ENCODE results near the gene MRPS5.

MRPS5 gene

DNA sequence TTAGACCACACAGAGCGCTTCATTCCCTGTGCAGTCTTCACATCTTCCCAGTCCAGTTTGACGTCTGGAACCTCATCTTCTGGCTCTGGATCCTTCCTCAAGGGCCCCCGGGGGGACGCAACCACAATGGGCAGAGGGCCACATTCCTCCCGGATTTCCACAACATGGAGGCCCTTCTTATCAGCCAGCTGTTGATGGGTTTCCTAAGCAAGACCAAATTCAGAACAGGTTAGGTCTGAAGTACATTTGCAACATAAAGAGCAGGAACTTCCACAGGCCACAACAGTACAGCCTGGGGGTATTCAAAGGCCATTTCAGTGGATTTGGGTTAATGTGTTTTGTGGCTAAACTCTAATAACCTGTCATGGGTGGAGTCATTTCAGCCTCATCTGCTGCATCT, 34.2 kb downstream of the MRPS5 start:
- no peak for DNase-seq

DNA sequence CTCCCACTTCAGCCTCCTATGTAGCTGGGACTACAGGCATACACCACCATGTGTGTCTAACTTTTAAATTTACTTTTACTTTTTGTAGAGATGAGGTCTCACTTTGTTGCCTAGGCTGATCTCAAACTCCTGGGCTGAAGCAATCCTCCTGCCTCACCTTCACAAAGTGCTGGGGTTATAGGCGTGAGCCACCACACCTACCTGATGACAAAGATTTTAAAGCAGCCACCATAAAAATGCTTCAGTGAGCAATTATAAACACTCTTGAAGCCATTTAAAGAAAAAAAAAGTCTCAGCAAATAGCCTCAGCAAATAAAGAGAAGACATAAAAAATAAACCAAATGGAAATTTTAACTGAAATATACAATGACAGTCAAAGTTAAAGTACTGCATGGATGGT, 35.6 kb downstream of the MRPS5 start:
- no peak for DNase-seq

DNA sequence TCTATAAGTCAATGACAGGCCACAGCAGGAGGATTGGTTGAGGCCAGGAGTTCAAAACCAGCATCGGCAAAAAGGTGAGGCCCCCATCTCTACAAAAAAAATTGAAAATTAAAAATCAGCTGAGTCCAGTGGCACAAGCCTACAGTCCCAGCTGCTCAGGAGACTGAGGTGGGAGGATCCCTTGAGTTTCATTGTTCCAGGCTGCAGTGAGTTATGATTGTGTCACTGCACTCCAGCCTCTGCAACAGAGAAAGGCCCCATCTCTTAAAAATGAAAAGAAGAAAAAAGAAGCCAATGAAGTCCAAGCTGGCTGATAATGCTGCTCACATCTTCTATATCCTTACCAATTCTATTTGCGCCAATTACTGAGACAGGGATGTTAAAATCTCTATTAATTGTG, 39.1 kb downstream of the MRPS5 start:
- DNase-seq = no peak

DNA sequence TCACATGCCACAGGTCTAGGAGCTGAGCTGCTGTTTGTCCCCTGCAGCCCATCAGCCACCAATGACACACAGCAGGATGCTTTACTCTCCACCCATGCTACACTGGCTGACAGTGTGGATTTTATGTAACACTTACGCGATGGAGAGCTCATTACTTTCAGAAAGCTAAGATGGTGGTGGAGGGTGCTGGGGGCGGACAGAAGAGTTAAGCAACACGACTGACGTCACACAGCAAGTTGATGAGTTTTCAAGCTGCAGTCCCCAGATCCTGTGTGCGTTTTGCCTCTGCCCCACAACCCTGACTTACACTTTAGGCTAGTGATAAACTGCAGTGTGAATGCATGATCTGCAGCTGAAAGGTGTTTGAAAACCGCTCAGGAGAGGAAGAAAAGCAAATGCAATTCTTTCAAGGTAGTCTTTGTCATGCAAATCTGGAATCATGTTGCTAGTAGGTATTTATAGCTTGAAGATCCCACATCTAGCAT, 42.4 kb downstream of the MRPS5 start:
- no peak for DNase-seq

DNA sequence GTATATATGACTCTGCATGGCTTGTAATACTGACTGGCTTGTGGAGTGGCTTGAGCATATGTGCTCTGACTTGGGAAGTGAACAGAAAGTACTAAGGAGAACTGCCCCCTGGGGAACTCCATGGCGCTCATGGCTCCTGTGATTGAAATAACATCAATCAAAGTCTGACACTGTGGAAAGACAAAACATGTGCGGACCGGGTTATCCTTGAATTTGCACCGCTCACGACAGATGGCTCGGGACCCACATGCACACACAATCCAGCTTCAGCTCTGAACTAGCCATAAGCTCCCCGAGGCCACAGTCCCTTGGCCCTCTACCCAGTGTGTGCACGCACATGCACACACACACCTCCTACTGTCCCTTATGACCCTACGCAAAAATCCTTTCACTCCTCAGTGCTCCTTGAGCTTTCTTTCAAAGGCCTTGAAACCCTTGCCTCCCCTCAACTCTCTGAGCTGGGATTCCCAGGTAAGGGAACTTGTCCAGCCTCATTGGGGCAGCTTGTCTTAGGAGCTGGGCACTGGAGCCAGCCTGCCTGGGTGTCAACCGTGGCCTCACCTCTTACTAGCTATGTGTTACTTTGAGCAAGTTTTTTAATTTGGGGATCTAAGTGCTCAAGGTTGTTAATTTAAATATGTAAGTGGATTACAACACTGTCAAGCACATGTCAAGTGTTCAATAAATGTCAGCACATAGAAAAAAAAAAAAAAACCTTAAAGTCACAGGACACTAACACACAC, 43.6 kb downstream of the MRPS5 start:
- no peak for DNase-seq

DNA sequence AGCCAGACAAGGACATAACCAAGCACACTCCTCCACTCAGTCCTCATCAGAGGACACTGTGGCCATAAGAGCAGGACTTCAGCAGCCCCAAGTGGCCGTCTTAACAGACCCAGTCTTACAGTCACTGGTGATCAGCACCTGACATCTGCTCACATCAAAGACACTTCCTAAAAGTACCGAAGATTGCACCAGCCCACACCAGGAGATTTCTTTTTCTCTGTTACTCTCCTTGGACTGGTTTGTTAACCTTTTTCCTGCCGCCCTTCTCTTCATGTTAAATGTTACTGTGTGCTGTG, 44.1 kb downstream of the MRPS5 start:
- DNase-seq = no peak

DNA sequence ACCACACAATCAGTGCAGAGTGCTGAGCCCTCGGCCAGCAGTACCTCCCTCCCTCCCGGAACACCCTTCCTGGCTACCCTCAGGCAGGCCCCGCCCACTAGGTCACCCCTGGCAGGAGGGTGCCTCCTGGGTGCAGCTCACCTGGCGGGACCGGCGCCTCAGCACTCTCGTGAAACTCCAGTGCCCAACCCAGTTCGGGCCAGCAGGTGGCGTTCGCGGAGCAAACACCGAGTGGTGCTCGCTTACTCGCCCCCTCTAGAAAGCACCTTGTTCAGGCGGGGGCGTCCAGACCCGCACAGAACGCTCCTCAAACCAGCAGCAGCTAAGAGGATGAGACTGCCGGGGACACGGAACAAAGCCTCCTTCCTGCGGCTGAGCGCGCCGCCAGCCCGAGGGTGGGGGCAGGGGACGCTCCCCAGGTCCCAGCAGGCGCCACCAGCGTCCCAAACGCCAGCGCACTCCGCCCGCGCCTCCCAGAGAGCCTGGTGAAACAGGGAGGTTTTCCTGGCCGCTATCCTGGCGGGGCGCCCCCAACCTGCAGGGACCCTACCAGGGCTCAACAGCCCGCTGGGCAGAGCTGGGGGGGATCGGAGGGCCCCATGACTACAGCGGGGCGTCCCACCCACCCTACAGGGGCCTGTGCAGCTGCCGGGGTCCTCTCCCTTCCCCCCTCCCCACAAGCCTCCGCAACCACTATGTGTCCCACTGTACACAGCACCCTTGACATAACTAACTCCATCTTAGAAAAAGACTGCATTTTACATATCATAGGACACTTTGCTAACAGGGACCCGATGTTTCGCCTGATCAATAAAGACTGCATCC, 44.7 kb downstream of the MRPS5 start:
- DNase-seq = peak; percentile 92

DNA sequence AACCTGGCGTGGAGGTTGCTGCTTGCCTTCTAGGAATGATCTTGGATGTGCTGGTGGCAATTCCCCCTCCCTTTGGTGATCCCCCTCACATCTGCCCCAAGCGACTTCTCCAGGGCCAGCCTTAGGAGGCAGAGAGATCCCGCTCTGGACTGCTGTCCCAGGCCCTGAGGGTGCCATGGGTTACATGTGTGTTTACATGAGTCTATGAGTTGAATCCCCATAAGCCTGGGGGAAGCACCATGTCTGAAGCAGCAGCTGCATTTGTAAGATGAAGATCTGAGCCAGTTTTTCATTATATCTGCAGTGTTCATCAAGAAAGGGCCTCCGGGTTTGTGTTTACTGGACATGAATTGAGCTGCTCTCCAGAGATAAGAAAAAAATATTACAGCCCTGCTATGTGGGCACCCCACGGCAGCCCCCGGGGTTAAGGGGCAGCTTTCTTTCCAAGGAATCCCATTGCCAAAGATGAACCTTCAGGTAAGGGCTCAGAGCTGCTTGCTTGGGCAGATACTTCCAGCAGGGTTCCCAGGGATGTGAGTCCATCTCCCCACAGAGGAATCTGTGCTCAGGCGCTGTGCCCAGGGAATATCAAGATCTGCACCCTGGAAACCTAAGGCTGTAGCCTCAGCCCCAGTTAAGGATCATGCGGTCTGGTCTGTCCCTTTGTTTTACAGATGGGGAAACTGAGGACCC, 46.0 kb downstream of the MRPS5 start:
- no peak for DNase-seq

DNA sequence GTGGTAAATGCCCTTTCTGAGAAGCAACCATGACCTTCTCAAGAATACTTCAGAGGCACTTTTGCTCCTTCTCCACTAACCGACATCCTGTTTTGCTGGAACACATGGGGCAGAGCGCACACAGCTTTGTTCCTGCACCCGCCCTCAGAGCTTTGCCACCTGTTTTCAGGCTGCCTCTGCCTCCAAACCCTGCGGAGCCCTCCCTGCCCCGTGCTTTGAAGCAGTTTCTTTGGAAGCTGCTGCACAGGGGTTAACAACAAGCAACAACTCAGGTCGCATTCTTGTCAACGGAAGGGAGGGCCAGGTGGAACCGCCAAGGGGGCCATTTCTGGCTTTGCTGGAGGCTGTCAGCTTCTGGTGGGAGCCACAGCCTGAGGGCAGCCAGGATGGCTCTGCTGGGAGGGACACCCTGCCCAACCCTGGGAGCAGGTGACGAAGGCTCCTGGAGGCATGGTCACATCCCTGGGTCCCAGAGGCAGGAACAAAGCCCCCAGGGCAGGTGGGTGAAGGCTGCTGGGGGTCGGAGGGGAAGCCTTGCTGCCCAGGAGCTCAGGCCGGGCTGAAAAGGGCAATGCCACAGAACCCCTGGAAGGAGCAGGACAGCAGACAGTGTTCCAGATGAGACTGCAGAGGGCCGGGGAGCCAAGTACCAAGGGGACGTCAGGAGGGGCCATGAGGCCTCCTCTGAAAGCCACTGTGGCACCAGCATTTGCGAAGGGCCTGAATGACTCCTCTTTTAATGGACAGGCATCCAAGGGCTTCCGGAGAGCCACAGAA, 46.8 kb downstream of the MRPS5 start:
- DNase-seq = peak; percentile 77

DNA sequence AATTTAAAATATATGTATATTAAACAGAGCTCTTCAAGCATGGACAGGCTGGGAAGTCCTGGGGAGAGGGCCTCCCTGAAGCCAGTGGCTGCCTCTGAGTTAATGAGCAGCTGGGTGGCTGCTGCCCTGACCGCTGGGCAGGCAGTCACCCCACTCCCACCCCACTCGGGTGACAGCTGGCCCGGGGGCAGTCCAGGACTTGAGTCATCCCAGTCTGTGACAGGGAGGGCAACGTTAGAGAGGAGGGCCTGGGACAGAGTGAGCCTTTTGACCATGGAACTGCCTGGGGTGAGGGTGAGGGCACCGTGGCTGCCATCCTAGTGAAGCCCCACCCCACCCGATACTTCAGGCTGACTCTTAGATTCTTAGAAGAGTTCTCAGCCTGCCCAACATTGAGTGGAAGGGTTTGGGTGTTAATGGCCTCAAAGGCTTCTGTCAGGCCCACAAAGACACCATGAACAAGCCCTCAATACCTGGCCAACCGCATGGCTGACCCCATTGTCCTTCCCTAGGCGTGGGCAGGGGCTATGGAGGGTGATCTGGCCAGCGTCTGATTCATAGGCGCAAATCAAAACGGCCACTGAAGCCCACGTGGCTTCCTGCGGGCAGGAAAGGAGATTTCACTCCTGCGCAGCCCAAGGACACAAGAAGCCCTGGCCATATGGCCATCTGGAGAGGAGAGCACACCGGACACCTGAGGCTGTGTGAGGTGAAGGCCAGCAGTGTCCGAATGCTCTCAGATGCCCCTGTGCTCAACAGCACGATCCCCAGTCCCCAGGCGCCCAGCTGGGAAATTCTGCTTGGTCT, 47.5 kb downstream of the MRPS5 start:
- no peak for DNase-seq

DNA sequence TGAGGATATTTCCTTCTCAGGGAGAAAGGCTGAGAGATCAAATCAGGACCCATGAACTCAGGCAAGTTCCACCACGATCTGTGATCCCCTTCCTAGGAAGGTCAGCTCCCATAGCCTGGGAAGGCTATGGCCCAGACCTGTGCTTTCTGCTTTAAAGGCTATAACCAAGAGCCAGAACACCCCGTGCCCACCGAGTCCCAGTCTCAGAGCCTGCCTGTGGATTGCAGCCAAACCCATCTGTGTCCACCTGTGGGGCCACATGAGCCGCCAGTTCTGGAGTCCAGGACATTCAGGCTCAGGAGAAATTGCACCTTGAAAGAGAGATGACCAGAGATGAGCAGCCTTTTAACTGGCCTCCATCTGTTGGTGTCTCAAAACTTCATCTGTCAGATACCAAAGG, 49.2 kb downstream of the MRPS5 start:
- no peak for DNase-seq

DNA sequence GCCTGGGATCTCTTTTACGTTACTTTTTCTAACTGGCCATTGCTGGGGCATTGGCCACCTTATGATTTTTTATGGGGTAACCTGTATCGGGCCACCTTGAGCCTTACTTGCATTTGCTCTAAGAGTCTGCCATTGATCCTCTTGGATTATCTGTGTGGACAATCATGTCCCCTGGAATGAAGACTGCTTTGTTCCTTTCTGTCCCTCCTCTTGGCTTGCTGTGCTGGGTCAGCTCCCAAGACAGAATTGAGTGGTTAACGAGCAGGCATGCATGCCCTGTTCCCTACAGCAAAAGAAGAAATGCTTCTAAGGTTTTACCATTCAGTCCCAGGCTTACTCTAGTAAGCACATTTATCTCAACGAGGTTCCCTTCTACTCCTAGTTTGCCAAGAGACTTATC, 49.8 kb downstream of the MRPS5 start:
- DNase-seq = no peak

DNA sequence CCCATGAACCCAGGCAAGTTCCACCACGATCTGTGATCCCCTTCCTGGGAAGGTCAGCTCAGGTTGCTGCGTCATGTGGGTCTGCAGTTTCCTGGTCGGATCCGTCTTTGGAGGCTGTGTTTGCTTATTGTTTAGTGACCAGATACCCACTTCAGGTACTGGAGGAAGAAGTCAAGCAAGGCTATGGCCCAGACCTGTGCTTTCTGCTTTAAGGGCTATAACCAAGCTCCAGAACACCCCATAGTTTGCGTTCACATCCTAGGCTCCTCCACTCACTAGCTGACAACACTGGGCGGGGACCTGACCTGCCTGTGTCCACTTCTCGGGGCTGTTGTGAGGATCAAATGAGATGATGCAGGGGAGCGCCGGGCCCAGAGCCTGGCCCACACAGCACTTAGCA, 52.1 kb downstream of the MRPS5 start:
- no peak for DNase-seq

DNA sequence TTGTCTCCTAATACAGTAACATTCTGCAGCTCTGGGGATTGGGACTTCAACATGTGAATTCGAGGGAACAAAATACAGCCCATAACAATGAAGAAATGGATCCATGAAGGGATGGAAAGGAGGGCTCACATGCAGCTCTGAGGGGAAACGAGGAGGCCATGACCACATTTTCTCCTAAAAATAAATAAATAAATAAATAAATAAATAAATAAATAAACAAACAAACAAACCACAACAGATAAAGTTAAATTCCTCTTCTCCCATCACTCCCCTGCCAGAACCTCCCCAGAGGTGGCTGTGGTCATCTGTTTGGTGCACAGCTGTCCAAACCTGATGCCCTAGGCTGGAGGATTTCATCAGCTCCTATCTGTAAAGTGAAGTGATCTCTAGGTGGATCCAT, 53.4 kb downstream of the MRPS5 start:
- DNase-seq = no peak

DNA sequence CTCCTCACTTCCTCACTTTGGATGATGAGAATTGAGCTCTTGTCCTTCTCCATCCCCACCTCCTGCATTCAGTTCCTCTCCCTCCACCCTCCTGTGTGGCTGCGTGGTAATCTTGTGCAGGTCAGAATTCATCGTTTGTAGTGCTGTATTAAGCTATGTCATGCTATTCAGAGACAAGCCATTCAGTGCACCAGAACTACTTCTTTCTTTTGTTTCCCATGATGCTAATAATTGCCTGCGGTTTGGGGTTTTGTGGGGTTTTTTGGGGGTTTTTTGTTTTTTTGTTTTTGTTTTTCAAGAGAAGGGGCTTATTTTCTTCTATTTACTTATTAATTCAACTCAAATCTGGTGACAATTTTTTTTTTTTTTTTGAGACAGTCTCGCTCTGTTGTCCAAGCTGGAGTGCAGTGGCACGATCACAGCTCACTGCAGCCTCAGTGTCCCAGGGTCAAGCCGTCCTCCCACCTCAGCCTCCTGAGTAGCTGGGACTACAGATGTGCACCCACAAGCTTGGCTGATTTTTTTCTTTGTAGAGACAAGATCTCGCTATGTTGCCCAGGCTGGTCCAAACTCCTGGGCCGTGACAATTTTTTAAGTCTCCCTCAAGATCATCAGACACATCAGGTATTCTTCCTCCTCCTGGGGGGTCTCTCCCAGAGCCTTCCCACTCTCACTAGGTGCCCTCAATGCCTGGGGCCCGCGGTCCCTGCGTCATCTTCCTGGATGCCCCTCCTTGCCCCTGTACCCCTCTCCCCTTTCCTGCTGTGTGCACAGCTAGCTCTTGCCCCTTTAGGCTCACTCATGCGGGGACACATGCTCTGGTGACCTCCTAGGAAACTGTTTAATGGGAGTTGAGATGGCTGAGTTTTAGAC, 58.3 kb downstream of the MRPS5 start:
- no peak for DNase-seq

DNA sequence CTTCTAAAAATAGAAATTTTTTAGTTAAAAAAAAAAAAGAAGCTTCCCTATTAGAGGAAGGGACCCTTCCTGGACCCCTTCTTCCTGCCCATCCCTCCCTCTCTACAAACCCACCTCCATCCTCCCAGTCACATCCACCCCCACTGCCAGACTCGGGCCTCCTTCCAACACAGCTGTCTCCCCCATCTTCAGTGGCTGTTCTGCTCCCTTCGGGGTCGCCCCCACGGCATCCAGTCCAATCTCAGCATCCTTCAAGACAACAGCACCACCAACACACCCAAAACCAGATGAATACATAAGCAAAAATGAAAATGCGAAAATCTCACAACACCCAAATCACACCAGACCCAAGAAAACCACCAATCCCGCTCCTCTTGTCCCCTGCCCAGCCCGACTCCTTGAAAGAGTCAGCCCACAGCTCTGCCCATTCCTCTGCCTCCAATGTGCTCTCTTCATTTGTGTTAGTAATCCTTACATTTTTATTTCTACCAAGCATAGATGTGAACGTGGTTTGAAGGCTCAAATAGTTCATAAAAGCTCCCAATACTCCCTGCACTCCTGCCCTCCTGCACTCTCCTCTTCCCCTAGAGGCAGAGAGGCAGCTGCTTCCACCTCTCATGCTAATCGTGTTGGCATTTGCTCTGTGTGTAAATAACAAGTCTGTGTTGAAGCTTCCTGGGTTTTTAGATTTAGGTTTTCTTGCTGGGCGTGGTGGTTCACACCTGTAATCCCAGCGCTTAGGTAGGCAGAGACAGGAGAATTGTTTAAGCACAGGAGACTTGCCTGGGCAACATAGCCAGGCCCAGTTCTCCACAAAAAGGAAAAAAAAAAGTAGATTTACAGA, 59.1 kb downstream of the MRPS5 start:
- no peak for DNase-seq

DNA sequence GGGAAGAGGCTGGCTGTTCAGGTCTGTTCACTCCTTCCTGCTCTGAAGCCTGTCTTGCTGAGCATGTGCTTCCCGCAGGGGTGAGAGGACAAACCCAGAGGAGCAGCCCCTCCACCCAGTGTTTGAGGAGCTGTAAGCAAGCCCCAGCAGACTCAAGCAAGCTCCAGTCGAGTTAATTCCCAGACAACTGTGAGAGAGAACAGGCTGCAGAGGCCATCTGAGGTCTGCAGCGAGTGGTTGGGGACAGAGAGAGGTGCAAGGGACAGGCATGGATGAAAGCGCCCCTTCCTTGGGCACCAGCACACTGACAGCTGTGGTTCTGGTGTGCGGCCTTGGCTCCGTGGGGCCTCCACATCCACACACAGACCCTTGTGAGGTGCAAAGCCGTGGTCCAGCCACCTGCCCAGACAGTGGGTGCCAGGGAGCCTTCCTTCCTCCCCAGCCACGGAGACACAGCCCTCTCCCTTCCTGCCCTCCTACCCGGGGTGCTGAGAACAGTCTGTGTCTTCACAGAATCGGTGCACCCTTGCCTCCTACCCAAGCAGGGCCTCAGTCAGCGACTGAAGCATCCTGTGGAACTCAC, 59.9 kb downstream of the MRPS5 start:
- no peak for DNase-seq

DNA sequence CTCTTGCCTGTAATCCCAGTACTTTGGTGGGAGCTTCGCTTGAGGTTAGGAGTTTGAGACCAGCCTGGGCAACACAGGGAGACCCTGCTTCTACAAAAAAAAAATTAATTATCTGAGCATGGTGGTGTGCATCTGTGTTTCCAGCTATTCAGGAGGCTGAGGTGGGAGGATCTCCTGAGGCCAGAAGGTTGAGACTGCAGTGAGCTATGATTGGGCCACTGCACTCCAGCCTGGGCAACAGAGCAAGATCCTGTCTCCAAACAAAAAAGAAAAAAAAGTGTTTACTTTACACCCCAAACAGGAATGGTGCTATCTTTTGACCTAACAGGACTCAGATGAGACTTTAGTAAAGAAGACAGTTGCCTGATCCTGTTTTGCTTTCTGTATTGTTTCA, 60.5 kb downstream of the MRPS5 start:
- no peak for DNase-seq

DNA sequence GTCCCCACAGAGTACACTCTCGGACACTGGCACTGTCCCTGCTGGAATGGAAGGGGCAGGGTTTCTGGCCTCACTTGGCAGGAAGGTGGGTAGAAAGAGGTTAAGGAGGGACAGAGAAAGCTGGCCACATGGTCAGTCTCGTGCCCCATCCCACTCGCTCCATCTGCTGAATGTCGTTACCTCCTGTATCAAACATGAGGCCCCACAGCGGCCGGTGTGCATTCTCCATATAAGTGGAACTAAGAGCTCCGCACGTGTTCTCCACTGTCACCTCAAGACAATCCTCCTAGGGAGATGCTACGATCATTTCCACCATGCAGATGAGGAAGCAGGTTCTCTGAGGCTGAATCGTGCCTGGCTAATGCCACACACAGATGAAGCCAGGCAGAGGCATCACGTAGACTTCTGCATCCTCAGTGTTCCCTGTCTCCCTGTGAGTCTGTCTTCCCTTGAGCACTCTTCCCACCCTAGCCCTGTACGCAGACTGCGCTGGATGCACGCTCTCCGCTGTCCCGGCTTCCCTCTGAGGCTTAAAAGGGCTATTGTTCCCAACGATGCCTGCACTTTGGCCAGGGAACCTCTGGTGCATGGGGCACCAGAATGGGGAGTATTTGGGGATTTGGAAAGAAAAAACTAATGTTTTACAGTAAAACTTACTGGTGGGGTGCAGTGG, 61.0 kb downstream of the MRPS5 start:
- no peak for DNase-seq
